Mucosa of rectum (tissue), 2 donors: ENCODE results near the gene BRICD5.

Experiments used
- H3K27ac ChIP-seq, 2 donors: one replicate each; pipeline ENCODE4 v1.7.0; 2013; ENCODE audit warnings: inconsistent platforms in 2 of 2, low read depth in 2 of 2, low read length in 2 of 2
- H3K27me3 ChIP-seq, 2 donors: one replicate each; pipeline ENCODE4 v1.7.0; 2013; ENCODE audit warnings: low read length in 2 of 2; ENCODE audit not compliant: control insufficient read depth in 2 of 2, insufficient read depth in 2 of 2
- H3K36me3 ChIP-seq, 2 donors: one replicate each; pipeline ENCODE4 v1.7.0; 2013; ENCODE audit warnings: low read length in 2 of 2; ENCODE audit not compliant: control insufficient read depth in 2 of 2, insufficient read depth in 2 of 2
- H3K4me1 ChIP-seq, 2 donors: one replicate each; pipeline ENCODE4 v1.7.0; 2013; ENCODE audit warnings: low read length in 2 of 2, mild to moderate bottlenecking in 1 of 2; ENCODE audit not compliant: control insufficient read depth in 2 of 2, insufficient read depth in 2 of 2
- H3K4me3 ChIP-seq, 2 donors: one replicate each; pipeline ENCODE4 v1.7.0; 2013; ENCODE audit warnings: low read length in 2 of 2
- H3K9ac ChIP-seq, 2 donors: one replicate each; pipeline ENCODE4 v1.7.0; 2013; ENCODE audit warnings: low read length in 2 of 2, low read depth in 1 of 2, mild to moderate bottlenecking in 1 of 2
- H3K9me3 ChIP-seq, 2 donors: one replicate each; pipeline ENCODE4 v1.7.0; 2013; ENCODE audit warnings: low read length in 2 of 2; ENCODE audit not compliant: control insufficient read depth in 2 of 2
- donor health status: healthy.
- donor health status: Normal muscosa, but diverticular disease.

BRICD5 gene

DNA sequence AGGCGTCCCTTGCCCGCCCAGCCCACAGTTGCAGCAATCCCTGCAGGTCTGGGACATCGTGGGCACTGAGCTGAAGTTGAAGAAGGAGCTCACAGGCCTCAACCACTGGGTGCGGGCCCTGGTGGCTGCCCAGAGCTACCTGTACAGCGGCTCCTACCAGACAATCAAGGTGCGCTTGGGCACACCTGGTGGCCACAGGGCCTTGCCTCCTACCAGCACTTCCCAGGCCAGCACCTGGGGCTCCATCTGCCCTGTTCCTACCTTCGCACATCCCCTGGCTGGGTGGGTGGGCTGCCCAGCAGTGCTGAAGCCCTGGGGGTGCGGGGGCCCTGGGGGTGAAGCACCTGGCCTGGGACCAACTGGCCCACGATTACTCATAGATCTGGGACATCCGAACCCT lies 35.2 kb downstream of the BRICD5 start:
- Histone ChIP-seq H3K4me3 (no peak overlapping the region), H3K27me3 (no peaks in the 10 kb centered on the region), H3K36me3 (peaks cover 37 to 48% of the 10 kb centered on the region in 2 donors), H3K9ac (no peak overlapping the region), H3K4me1 (no peaks in the 10 kb centered on the region), H3K9me3 (no peaks in the 10 kb centered on the region), H3K27ac (no peak overlapping the region)

DNA sequence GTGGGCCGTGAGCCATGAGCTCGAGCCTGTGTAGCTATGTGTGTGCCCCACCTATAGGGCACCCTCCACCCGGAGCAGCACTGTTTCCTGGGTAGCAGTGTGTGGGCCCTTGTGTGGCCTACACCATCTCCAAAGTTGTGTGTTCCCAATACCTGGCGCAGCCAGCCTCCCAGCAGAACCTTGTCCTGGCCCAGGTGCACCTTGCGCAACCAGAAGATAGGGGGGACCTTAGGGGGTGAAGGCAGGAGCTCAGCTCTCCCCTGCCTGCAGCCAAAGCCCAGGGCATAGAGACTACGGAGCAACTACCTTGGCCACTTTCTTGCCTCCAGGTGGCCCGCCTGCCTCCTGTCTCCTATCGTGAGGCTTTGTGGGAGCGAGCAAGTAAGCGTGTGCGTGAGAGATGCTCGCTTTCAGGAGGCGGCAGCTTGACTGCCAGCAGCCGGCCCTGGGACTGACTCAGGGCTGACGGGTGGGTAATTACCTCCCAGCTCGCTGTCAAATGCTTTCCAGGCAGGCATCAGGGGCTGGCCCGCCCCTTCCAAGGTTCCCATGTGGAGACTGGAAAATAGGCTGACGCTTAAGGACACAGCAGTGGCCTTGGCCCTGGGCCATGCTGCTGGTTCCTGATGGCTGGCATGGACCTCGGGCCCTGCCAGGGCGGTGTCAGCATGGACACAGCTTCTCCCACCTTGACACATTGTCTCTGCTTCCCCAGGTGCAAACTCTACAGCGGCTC lies 36.1 kb downstream of the BRICD5 start:
- H3K4me3 ChIP-seq = no peak overlapping the region
- H3K9me3 ChIP-seq = no peaks in the 10 kb centered on the region
- no peak overlapping the region for H3K9ac ChIP-seq
- H3K27ac ChIP-seq = no peak overlapping the region
- H3K4me1 ChIP-seq = no peaks in the 10 kb centered on the region
- no peaks in the 10 kb centered on the region for H3K27me3 ChIP-seq
- H3K36me3 ChIP-seq = peaks cover 37 to 48% of the 10 kb centered on the region in 2 donors

- peaks cover 39 to 52% of the 10 kb centered on the region in 2 donors for H3K36me3 ChIP-seq
- H3K27me3 ChIP-seq = no peaks in the 10 kb centered on the region
- no peaks in the 10 kb centered on the region for H3K9me3 ChIP-seq
Measured at GRCh38 chr16:2173916-2174315, 36.7 kb downstream of the BRICD5 start.

GRCh38 chr16:2173366-2173765 lies 37.3 kb downstream of the BRICD5 start:
- no peak overlapping the region for H3K9ac ChIP-seq
- peaks cover 41 to 57% of the 10 kb centered on the region in 2 donors for H3K36me3 ChIP-seq
- H3K9me3 ChIP-seq = no peaks in the 10 kb centered on the region
- H3K4me1 ChIP-seq = no peaks in the 10 kb centered on the region
- H3K27ac ChIP-seq = no peak overlapping the region
- no peaks in the 10 kb centered on the region for H3K27me3 ChIP-seq
- H3K4me3 ChIP-seq = no peak overlapping the region

More at GRCh38 chr16:2173916-2174315, 36.7 kb downstream of the BRICD5 start:
- Histone ChIP-seq H3K4me1 (no peaks in the 10 kb centered on the region), H3K9ac (no peak overlapping the region), H3K27ac (no peak overlapping the region), H3K4me3 (no peak overlapping the region)

DNA sequence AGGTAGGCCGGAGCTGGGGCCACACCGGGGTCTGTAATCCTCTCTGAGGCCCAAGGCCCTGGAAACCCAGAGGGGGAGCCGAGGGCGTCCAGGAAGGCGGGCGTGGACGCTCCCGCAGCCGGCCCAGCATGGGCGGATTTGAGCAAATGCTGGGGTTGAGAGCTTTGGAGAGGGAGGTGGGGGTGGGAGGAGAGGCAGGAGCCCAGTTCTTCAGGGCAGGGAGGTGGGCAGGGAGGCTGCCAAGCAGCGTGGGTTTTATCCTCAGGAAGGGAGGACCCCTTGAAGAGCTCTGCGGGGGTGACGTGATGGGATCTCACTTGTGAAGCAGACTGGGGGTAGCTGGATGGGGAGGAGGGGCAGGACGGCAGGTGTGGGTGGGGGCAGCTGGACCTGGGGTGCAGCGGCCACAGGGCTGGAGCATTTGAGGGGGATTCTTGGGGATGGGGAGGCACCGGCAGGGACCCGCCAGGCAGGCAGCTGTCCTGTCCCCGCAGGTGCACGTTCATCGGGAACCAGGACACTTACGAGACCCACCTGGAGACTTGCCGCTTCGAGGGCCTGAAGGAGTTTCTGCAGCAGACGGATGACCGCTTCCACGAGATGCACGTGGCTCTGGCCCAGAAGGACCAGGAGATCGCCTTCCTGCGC lies 37.9 kb downstream of the BRICD5 start:
- H3K9ac ChIP-seq = no peak overlapping the region
- no peaks in the 10 kb centered on the region for H3K27me3 ChIP-seq
- no peaks in the 10 kb centered on the region for H3K4me1 ChIP-seq
- no peaks in the 10 kb centered on the region for H3K9me3 ChIP-seq
- no peak overlapping the region for H3K4me3 ChIP-seq
- no peak overlapping the region for H3K27ac ChIP-seq
- peaks cover 41 to 58% of the 10 kb centered on the region in 2 donors for H3K36me3 ChIP-seq

GRCh38 chr16:2171601-2172178 lies 39.0 kb downstream of the BRICD5 start:
- H3K4me1 ChIP-seq = no peaks in the 10 kb centered on the region
- no peak overlapping the region for H3K4me3 ChIP-seq
- H3K36me3 ChIP-seq = peaks cover 45 to 61% of the 10 kb centered on the region in 2 donors

GRCh38 chr16:2170587-2171435 lies 39.9 kb downstream of the BRICD5 start:
- Histone ChIP-seq H3K27ac (no peak overlapping the region), H3K36me3 (peaks cover 47 to 61% of the 10 kb centered on the region in 2 donors), H3K9ac (no peak overlapping the region), H3K27me3 (no peaks in the 10 kb centered on the region), H3K4me1 (no peaks in the 10 kb centered on the region), H3K9me3 (no peaks in the 10 kb centered on the region), H3K4me3 (no peak overlapping the region)

More at GRCh38 chr16:2171601-2172178, 39.0 kb downstream of the BRICD5 start:
- Histone ChIP-seq H3K9me3 (no peaks in the 10 kb centered on the region), H3K9ac (no peak overlapping the region), H3K27ac (no peak overlapping the region), H3K27me3 (no peaks in the 10 kb centered on the region)

GRCh38 chr16:2170080-2170479 lies 40.6 kb downstream of the BRICD5 start:
- Histone ChIP-seq H3K36me3 (peaks cover 42 to 59% of the 10 kb centered on the region in 2 donors), H3K27ac (no peak overlapping the region), H3K4me3 (no peak overlapping the region), H3K9me3 (no peaks in the 10 kb centered on the region), H3K27me3 (no peaks in the 10 kb centered on the region), H3K4me1 (no peaks in the 10 kb centered on the region), H3K9ac (no peak overlapping the region)

- Histone ChIP-seq H3K9me3 (no peaks in the 10 kb centered on the region), H3K27me3 (no peaks in the 10 kb centered on the region), H3K9ac (no peak overlapping the region), H3K4me3 (no peak overlapping the region), H3K27ac (no peak overlapping the region), H3K4me1 (peaks cover 13 to 16% of the 10 kb centered on the region in 2 donors), H3K36me3 (peaks cover 23 to 36% of the 10 kb centered on the region in 2 donors)
Measured at GRCh38 chr16:2167068-2167638, 43.5 kb downstream of the BRICD5 start.
